ENCODE results near the gene MED23.
A peak's percentile ranks its signal among the peaks of the same experiment; 100 is the strongest.

MED23 gene

GRCh38 chr6:131627724-131628682 lies at the start of gene MED23:
TSS of gene MED23 (minus strand) at chr6:131628242. CDS start at chr6:131628049, 193 bp downstream.
- peak; percentile 79 to 91 for DNase-seq

GRCh38 chr6:131673184-131673583 lies 45.1 kb upstream of the MED23 start:
- DNase-seq = no peak

- DNase-seq = no peak
Observed at GRCh38 chr6:131669891-131670290, 41.8 kb upstream of the MED23 start.

- no peak for DNase-seq
Observed at GRCh38 chr6:131663578-131664165, 35.6 kb upstream of the MED23 start.

- peak in 1 of 2 experiments; percentile 52 for DNase-seq
Observed at GRCh38 chr6:131660195-131660594, 32.2 kb upstream of the MED23 start.

GRCh38 chr6:131658287-131658686 lies 30.2 kb upstream of the MED23 start:
- no peak for DNase-seq

GRCh38 chr6:131657630-131658111 lies 29.6 kb upstream of the MED23 start:
- DNase-seq = no peak

GRCh38 chr6:131657222-131657621 lies 29.2 kb upstream of the MED23 start:
- no peak for DNase-seq

- DNase-seq = no peak
Observed at GRCh38 chr6:131656667-131657066, 28.6 kb upstream of the MED23 start.

- DNase-seq = no peak
Observed at GRCh38 chr6:131655951-131656350, 27.9 kb upstream of the MED23 start.

- DNase-seq = no peak
Observed at GRCh38 chr6:131655387-131655786, 27.3 kb upstream of the MED23 start.

GRCh38 chr6:131654326-131654725 lies 26.3 kb upstream of the MED23 start:
- DNase-seq = no peak

- DNase-seq = no peak
Observed at GRCh38 chr6:131652472-131652871, 24.4 kb upstream of the MED23 start.

GRCh38 chr6:131651782-131652181 lies 23.7 kb upstream of the MED23 start:
- DNase-seq = no peak

GRCh38 chr6:131646249-131646670 lies 18.2 kb upstream of the MED23 start:
- no peak for DNase-seq

- no peak for DNase-seq
Observed at GRCh38 chr6:131645846-131646245, 17.8 kb upstream of the MED23 start.

- DNase-seq = no peak
Observed at GRCh38 chr6:131644921-131645320, 16.9 kb upstream of the MED23 start.

GRCh38 chr6:131643855-131644460 lies 15.9 kb upstream of the MED23 start:
- no peak for DNase-seq

- DNase-seq = no peak
Observed at GRCh38 chr6:131642987-131643611, 15.1 kb upstream of the MED23 start.

- no peak for DNase-seq
Observed at GRCh38 chr6:131642565-131642964, 14.5 kb upstream of the MED23 start.

GRCh38 chr6:131641554-131641953 lies 13.5 kb upstream of the MED23 start:
- DNase-seq = no peak

- DNase-seq = no peak
Observed at GRCh38 chr6:131640576-131640975, 12.5 kb upstream of the MED23 start.

GRCh38 chr6:131640100-131640499 lies 12.1 kb upstream of the MED23 start:
- no peak for DNase-seq
